ENCODE data around the gene RECQL5. TPM values are rescaled to one million over a fixed set of nuclear protein-coding genes. Genes with fewer than 3 reads are reported as not detected.
A peak's percentile ranks its signal among the peaks of the same experiment; 100 is the strongest.
"Not testable (repeated sequence)": the region's sequence is repeated elsewhere in the genome, so short reads cannot be mapped to it uniquely, and the experiment has no call there.

The RECQL5 gene
- total RNA-seq, 1 experiment from 2014 or later = 36.3 TPM

GRCh38 chr17:75647061-75647460 is 19.9 kb downstream of the RECQL5 start:
- no peak overlapping the region for H3K4me3 ChIP-seq (ENCODE audit: insufficient read depth, low read depth, low read length)
- no peaks in the 10 kb centered on the region for H3K27me3 ChIP-seq (ENCODE audit: control insufficient read depth, insufficient read depth, low read length)
- DNase-seq = peak; percentile 32
- H3K36me3 ChIP-seq (replicated peaks; ENCODE audit: control insufficient read depth, insufficient read depth, low read length) = peaks cover 7% of the 10 kb centered on the region

- Histone ChIP-seq H3K4me3 (ENCODE audit: insufficient read depth, low read depth, low read length) (no peak overlapping the region), H3K36me3 (replicated peaks; ENCODE audit: control insufficient read depth, insufficient read depth, low read length) (peaks cover 7% of the 10 kb centered on the region), H3K27me3 (ENCODE audit: control insufficient read depth, insufficient read depth, low read length) (no peaks in the 10 kb centered on the region)
- DNase-seq = no peak
Measured at GRCh38 chr17:75646638-75646992, 20.3 kb downstream of the RECQL5 start.

GRCh38 chr17:75645889-75646637 is 20.9 kb downstream of the RECQL5 start:
- H3K4me3 ChIP-seq (ENCODE audit: insufficient read depth, low read depth, low read length) = no peak overlapping the region
- H3K27me3 ChIP-seq (ENCODE audit: control insufficient read depth, insufficient read depth, low read length) = no peaks in the 10 kb centered on the region
- peaks cover 9% of the 10 kb centered on the region for H3K36me3 ChIP-seq (replicated peaks; ENCODE audit: control insufficient read depth, insufficient read depth, low read length)
- peak; percentile 42 for DNase-seq

- peak; percentile 30 for DNase-seq
- H3K36me3 ChIP-seq (replicated peaks; ENCODE audit: control insufficient read depth, insufficient read depth, low read length) = peaks cover 5% of the 10 kb centered on the region
- H3K27me3 ChIP-seq (ENCODE audit: control insufficient read depth, insufficient read depth, low read length) = no peaks in the 10 kb centered on the region
- H3K4me3 ChIP-seq (ENCODE audit: insufficient read depth, low read depth, low read length) = no peak overlapping the region
Measured at GRCh38 chr17:75645501-75645888, 21.5 kb downstream of the RECQL5 start.

- Histone ChIP-seq H3K36me3 (replicated peaks; ENCODE audit: control insufficient read depth, insufficient read depth, low read length) (peaks cover 2% of the 10 kb centered on the region), H3K4me3 (ENCODE audit: insufficient read depth, low read depth, low read length) (no peak overlapping the region), H3K27me3 (ENCODE audit: control insufficient read depth, insufficient read depth, low read length) (no peaks in the 10 kb centered on the region)
- peak; percentile 29 for DNase-seq
Measured at GRCh38 chr17:75643643-75644017, 23.3 kb downstream of the RECQL5 start.

- peaks cover 2% of the 10 kb centered on the region for H3K36me3 ChIP-seq (replicated peaks; ENCODE audit: control insufficient read depth, insufficient read depth, low read length)
- no peak overlapping the region for H3K4me3 ChIP-seq (ENCODE audit: insufficient read depth, low read depth, low read length)
- H3K27me3 ChIP-seq (ENCODE audit: control insufficient read depth, insufficient read depth, low read length) = no peaks in the 10 kb centered on the region
- DNase-seq = peak; percentile 86
Measured at GRCh38 chr17:75642784-75643642, 23.9 kb downstream of the RECQL5 start.

- Histone ChIP-seq H3K27me3 (ENCODE audit: control insufficient read depth, insufficient read depth, low read length) (no peaks in the 10 kb centered on the region), H3K4me3 (ENCODE audit: insufficient read depth, low read depth, low read length) (no peak overlapping the region), H3K36me3 (replicated peaks; ENCODE audit: control insufficient read depth, insufficient read depth, low read length) (peaks cover 2% of the 10 kb centered on the region)
- peak; percentile 38 for DNase-seq
Measured at GRCh38 chr17:75642182-75642783, 24.7 kb downstream of the RECQL5 start.

GRCh38 chr17:75641343-75641742 is 25.6 kb downstream of the RECQL5 start:
- Histone ChIP-seq H3K36me3 (replicated peaks; ENCODE audit: control insufficient read depth, insufficient read depth, low read length) (peaks cover 2% of the 10 kb centered on the region), H3K27me3 (ENCODE audit: control insufficient read depth, insufficient read depth, low read length) (no peaks in the 10 kb centered on the region), H3K4me3 (ENCODE audit: insufficient read depth, low read depth, low read length) (no peak overlapping the region)
- DNase-seq = no peak

- DNase-seq = peak; percentile 36
- H3K27me3 ChIP-seq (ENCODE audit: control insufficient read depth, insufficient read depth, low read length) = no peaks in the 10 kb centered on the region
- H3K36me3 ChIP-seq (replicated peaks; ENCODE audit: control insufficient read depth, insufficient read depth, low read length) = peaks cover 2% of the 10 kb centered on the region
- no peak overlapping the region for H3K4me3 ChIP-seq (ENCODE audit: insufficient read depth, low read depth, low read length)
Measured at GRCh38 chr17:75640556-75641119, 26.3 kb downstream of the RECQL5 start.

GRCh38 chr17:75639771-75640555 is 27.0 kb downstream of the RECQL5 start:
- H3K27me3 ChIP-seq (ENCODE audit: control insufficient read depth, insufficient read depth, low read length) = no peaks in the 10 kb centered on the region
- DNase-seq = peak; percentile 56
- H3K4me3 ChIP-seq (ENCODE audit: insufficient read depth, low read depth, low read length) = no peak overlapping the region
- H3K36me3 ChIP-seq (replicated peaks; ENCODE audit: control insufficient read depth, insufficient read depth, low read length) = peaks cover 2% of the 10 kb centered on the region

GRCh38 chr17:75639327-75639726 is 27.6 kb downstream of the RECQL5 start:
- DNase-seq = no peak
- Histone ChIP-seq H3K4me3 (ENCODE audit: insufficient read depth, low read depth, low read length) (no peak overlapping the region), H3K36me3 (replicated peaks; ENCODE audit: control insufficient read depth, insufficient read depth, low read length) (peaks cover 2% of the 10 kb centered on the region), H3K27me3 (ENCODE audit: control insufficient read depth, insufficient read depth, low read length) (no peaks in the 10 kb centered on the region)

GRCh38 chr17:75638893-75639292 is 28.1 kb downstream of the RECQL5 start:
- DNase-seq = peak; percentile 34
- Histone ChIP-seq H3K36me3 (replicated peaks; ENCODE audit: control insufficient read depth, insufficient read depth, low read length) (peaks cover 2% of the 10 kb centered on the region), H3K4me3 (ENCODE audit: insufficient read depth, low read depth, low read length) (no peak overlapping the region), H3K27me3 (ENCODE audit: control insufficient read depth, insufficient read depth, low read length) (no peaks in the 10 kb centered on the region)

GRCh38 chr17:75638039-75638438 is 28.9 kb downstream of the RECQL5 start:
- H3K4me3 ChIP-seq (ENCODE audit: insufficient read depth, low read depth, low read length); DNase-seq; H3K27me3 ChIP-seq (ENCODE audit: control insufficient read depth, insufficient read depth, low read length); H3K36me3 ChIP-seq (replicated peaks; ENCODE audit: control insufficient read depth, insufficient read depth, low read length): not testable (repeated sequence)

- no peak overlapping the region for H3K4me3 ChIP-seq (ENCODE audit: insufficient read depth, low read depth, low read length)
- H3K36me3 ChIP-seq (replicated peaks; ENCODE audit: control insufficient read depth, insufficient read depth, low read length) = peaks cover 2% of the 10 kb centered on the region
- DNase-seq = peak; percentile 35
- no peaks in the 10 kb centered on the region for H3K27me3 ChIP-seq (ENCODE audit: control insufficient read depth, insufficient read depth, low read length)
Measured at GRCh38 chr17:75637551-75637950, 29.4 kb downstream of the RECQL5 start.

Measured in H7 (cell line).